Activated CD4-positive, alpha-beta T cell treated with anti-CD3 and anti-CD28 coated beads, Interleukin-2, Interleukin-4, amounts not matched to agents 100 ng/mL and 50 ng/mL, durations not matched to agents 16 hours and 8 hours (primary cell): ENCODE measurements around the gene RNU5D-1.
"Not testable (repeated sequence)": the region's sequence is repeated elsewhere in the genome, so short reads cannot be mapped to it uniquely, and the experiment has no call there.

Experiments
- DNase-seq: peaks from one replicate; pipeline ENCODE4 v3.0.0-alpha.2; 2020; ENCODE audit warnings: low spot score

Gene RNU5D-1

DNA sequence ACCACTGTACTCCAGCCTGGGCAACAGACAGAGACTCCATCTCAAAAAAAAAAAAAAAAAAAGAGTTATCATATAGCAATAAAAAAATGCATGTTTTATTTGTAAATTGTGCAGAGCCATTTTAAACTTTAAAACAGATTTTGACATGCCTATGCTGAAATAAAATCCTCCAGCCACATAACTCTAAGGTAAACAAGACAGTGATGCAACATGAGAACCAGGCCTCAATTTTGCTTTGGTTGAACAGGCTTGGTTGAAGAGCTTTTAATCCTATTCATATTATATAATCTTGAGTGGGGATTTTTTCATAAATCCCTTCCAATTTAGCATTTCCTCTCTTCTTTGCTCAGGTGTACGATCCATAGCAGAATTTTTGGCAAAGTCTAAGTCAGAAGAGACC, 30.4 kb downstream of the RNU5D-1 start:
- DNase-seq: no peak

GRCh38 chr1:44699375-44699774, 31.6 kb downstream of the RNU5D-1 start:
- DNase-seq: not testable (repeated sequence)

GRCh38 chr1:44698138-44698537, 32.8 kb downstream of the RNU5D-1 start:
- DNase-seq: no peak

DNA sequence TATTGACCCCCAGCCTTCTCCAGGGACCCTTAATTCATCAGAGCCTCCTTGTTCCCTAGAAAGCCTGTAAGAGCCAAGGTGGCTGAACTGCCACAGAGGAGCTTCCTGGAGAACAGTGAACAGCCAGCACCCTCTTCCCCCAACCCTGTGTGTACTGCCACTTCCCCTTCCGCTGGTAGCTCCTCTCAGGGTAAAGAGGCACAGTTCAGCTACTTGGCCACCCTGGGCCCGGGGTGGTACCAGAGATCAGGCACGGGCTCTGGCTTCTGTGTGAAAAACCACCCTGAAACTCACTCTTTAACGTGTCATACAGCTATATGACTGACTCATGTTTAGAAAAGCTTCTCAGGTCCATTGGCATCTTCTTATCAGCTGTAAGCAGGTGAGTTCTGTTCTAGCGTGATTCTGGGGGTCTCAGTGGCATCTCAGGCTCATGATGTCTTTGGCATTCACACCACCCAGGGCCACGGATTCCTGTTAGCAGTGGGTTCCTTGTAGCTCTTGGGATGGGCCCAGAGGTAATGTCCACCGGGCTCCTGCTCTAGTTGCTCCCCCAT, 34.1 kb downstream of the RNU5D-1 start:
- peak; percentile 41 for DNase-seq

DNA sequence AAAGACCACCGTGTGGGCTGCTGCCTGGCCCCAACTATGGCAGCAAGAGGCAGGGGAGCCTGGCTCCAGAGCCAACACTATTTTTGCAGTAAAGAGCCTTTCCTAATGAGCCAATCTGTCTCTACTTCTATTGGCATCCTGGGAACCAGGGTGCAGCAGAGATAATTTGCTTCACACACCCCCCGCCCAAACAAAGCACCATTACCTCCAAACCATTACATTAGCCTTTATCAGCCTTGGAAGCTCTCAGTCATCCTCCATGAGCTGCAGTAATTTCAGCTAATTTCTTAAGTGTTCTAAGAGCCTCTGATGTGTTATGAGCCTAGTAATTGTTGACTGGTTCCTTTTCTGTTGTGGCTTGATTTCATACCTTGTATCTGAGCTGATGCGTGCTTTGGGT, 34.9 kb downstream of the RNU5D-1 start:
- no peak for DNase-seq

DNA sequence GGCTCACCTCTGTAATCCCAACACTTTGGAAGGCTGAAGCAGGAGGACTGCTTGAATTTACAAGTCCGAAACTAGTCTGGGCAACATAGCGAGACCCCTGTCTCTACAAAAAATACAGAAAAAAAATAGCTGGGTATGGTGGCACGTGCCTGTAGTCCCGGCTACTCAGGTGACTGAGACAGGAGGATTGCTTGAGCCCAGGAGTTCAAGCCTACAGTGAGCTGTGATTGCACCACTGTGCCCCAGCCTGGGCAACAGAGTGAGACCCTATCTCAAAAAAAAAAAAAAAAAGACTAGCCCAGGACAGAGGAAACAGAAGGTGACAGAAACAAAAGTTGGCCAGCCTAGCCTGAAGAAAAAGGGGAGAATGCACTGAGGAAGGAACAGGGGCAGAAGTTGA, 35.3 kb downstream of the RNU5D-1 start:
- DNase-seq: no peak

GRCh38 chr1:44694863-44695478, 36.0 kb downstream of the RNU5D-1 start:
- DNase-seq: no peak

DNA sequence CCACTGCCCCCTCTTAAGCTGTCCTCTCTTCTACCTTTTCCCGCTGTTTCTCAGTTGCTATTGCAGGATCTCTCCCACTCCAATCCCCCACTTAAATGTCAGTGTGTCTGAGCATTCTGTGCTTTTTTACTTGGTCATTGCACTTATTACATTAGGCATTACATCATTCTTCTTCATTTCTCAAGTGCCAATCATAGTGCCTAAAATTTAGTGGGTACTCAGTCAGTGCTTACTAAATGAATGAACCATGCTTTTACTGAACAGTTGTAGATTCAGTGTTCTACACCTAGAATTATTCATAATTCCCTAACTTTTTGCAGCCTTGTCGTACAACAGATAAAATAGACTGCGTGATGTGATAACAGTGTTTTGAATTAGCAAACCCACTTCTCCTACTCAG, 37.1 kb downstream of the RNU5D-1 start:
- no peak for DNase-seq

DNA sequence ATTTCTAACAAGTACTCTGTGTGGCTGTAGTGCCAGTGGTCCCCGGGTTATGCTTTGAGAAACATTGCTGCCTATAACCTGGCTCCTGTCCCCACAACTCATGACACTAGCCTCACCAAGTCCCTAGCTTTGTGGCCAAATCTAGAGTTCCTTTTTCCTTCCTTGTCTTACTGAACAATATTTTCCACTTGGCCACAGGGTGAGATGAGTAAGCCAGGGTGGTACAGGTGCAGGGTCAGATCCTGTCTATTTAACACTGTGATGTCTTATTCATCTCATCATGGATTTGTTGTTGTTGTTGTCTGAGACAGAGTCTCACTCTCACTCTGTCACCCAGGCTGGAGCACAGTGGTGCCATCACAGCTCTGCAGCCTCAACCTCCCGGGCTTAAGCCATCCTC, 37.8 kb downstream of the RNU5D-1 start:
- DNase-seq: peak; percentile 24

DNA sequence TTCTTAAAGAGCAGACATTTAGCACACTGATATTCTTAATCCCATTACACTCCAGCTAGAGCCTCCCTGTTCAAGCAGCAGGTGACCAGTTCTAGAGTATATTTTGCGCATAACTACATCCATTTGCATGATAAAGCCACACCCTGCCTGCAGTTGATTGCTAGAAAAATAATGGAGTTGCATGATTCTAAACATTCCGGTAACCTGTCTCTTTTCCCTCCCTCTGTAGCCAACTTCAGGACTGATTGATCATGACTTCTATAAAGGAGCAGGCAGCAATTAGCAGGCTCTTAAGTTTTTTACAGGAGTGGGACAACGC, 41.6 kb downstream of the RNU5D-1 start:
- DNase-seq: no peak

- DNase-seq: no peak
Measured at GRCh38 chr1:44688760-44689446, 42.1 kb downstream of the RNU5D-1 start.

DNA sequence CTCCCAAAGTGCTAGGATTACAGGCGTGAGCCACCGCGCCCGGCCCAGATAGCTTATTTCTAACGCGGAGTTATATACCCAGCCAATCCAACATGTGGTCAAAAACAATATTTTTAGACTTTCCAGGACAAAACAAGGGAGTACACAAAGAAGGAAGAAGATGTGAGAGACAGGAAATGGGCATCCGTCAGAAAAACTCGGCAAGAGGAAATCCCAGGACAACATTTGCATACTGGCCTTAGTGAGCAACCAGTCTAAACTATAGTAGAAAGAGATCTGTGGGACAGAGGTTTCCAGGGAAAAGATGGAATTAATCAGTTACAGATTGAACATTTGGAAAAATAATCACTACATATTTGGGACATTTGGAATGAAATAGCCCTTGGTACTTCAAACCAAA, 45.1 kb downstream of the RNU5D-1 start:
- DNase-seq: no peak

DNA sequence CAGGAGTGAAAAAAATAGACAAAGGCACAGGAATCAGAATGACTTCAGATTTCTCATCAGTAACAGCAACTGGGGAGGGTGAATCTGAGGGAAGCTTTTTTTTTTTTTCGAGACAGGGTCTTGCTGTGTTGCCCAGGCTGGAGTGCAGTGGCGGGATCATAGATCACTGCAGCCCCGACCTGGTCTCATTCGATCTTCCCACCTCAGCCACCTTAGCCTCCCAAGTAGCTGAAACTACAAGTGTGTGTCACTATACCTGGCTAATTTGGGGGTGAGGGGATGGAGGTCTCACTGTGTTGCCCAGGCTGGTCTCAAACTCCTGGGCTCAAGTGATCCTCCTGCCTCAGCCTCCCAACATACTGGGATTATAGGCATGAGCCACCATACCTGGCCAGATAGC, 45.8 kb downstream of the RNU5D-1 start:
- DNase-seq: no peak

- DNase-seq: peak; percentile 23
Measured at GRCh38 chr1:44684525-44684924, 46.4 kb downstream of the RNU5D-1 start.

DNA sequence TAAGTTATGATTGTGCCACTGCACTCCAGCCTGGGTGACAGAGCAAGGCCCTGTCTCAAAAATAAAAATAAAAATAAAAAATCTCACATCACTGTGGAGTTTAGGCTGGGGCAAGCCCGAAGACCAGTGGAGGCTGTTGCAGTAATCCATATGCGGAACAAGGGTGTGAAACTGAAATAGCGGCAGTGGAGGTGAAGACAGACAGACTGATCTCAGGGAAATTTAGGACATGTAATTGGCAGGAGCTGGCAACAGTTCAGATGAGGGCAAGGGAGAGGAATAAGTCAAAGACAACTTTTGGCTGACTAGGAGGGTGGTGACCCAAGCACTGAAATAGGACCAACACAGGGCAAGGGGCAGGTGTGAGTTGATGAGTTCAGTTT, 48.1 kb downstream of the RNU5D-1 start:
- no peak for DNase-seq

DNA sequence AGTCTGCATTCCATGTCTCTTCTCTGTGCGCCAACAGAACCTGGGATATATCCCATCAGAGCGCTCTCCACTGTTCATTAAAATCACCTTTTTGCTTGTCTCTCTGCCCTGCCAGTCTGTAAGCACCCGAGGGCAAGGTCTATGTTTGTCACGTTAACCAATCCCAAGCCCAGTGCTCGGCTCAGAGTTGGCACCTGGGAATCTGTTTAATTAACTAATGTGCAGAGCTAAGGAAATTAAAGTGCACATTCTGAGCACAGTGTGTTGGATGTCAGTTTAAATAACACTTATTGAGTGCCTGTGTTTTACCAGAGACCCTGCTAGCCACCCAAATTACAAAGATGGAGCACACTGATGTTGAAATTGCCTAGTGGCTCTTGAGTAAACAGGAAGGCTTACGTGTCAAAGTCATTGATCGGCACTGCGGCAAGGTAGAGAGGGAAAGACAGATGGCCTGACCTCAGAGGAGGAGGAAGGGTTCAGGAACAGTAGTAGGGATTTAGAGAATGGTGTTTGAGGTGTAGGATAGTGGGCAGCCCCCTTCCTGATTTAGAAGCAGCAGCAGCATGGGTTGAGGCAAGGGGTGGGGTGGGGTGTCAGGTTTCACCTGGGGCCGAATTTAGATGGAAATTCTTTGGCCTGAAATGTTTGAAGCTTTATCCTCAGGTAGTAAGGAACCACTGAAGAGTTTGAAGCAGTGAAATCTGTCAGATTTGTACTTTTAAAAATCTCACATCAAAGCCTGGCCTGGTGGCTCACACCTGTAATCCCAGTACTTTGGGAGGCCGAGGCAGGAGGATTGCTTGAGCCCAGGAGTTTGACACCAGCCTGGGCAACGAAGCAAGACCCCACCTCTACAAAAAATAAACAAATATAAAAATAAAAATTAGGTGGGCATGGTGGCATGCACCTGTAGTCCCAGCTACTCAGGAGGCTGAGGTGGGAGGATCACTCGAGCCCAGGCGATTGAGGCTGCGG, 48.8 kb downstream of the RNU5D-1 start:
- no peak for DNase-seq
